Endodermal cell (in vitro differentiated cells): ENCODE measurements around the gene CD226. TPM values are rescaled to one million over a fixed set of nuclear protein-coding genes. Genes with fewer than 3 reads are reported as not detected.
A peak's percentile ranks its signal among the peaks of the same experiment; 100 is the strongest.

Experiments used
- DNase-seq: peaks from one replicate; pipeline ENCODE4 v3.0.0-alpha.2; 2017
- H3K27ac ChIP-seq: 2 replicates; pipeline ENCODE4 v1.5.1; 2013; ENCODE audit warnings: mild to moderate bottlenecking, low read depth, low read length, moderate library complexity
- H3K27me3 ChIP-seq: 2 replicates; pipeline ENCODE4 v1.6.1; 2013; ENCODE audit warnings: mild to moderate bottlenecking, low read length, moderate library complexity; ENCODE audit not compliant: insufficient read depth, control insufficient read depth, poor library complexity, severe bottlenecking
- H3K36me3 ChIP-seq: 2 replicates; pipeline ENCODE4 v1.7.0; 2013; ENCODE audit warnings: mild to moderate bottlenecking, low read length, moderate library complexity; ENCODE audit not compliant: control insufficient read depth, insufficient read depth
- H3K4me1 ChIP-seq: one replicate; pipeline ENCODE4 v1.7.0; 2013; ENCODE audit warnings: low read length; ENCODE audit not compliant: control insufficient read depth, insufficient read depth
- H3K4me3 ChIP-seq: 2 replicates; pipeline ENCODE4 v1.5.1; 2013; ENCODE audit warnings: mild to moderate bottlenecking, low read length, moderate library complexity
- H3K9ac ChIP-seq: 2 replicates; pipeline ENCODE4 v1.6.1; 2013; ENCODE audit warnings: mild to moderate bottlenecking, low read length, moderate library complexity; ENCODE audit not compliant: poor library complexity, severe bottlenecking; ENCODE audit errors: extremely low read depth
- H3K9me3 ChIP-seq: 2 replicates; pipeline ENCODE4 v1.6.1; 2013; ENCODE audit warnings: mild to moderate bottlenecking, low read length, moderate library complexity; ENCODE audit not compliant: control insufficient read depth
- H3K27ac Mint-ChIP-seq: 2 replicates; pipeline ENCODE4 v1.8.0; 2020; ENCODE audit warnings: mixed read lengths
- H3K27me3 Mint-ChIP-seq: 2 replicates; pipeline ENCODE4 v1.8.0; 2021; ENCODE audit warnings: mild to moderate bottlenecking, mixed read lengths; ENCODE audit not compliant: insufficient read depth
- H3K36me3 Mint-ChIP-seq: 2 replicates; pipeline ENCODE4 v1.8.0; 2020; ENCODE audit warnings: low read depth, mixed read lengths
- H3K4me1 Mint-ChIP-seq: 2 replicates; pipeline ENCODE4 v1.8.0; 2020; ENCODE audit warnings: mixed read lengths
- H3K4me3 Mint-ChIP-seq: 2 replicates; pipeline ENCODE4 v1.8.0; 2020; ENCODE audit warnings: mild to moderate bottlenecking, moderate library complexity, mixed read lengths
- H3K9me3 Mint-ChIP-seq: 2 replicates; pipeline ENCODE4 v1.8.0; 2020; ENCODE audit warnings: mild to moderate bottlenecking, mixed read lengths
- CTCF ChIP-seq: fragments of 200-600 bp; sonication (generic); conservative IDR thresholded peaks from 2 replicates; pipeline ENCODE4 v1.5.0; 2021; ENCODE audit warnings: antibody characterized with exemption, mild to moderate bottlenecking
- WGBS, 2 experiments: methylation state at CpG; one replicate each; pipeline versions ENCODE4 v1.1.5 to v1.1.7; 2013; ENCODE audit warnings: missing lambda C conversion rate in 2 of 2, mixed read lengths in 1 of 2; ENCODE audit not compliant: insufficient coverage in 1 of 2, insufficient read length in 1 of 2; 5-methylcytosine and 5-hydroxymethylcytosine counted together
- total RNA-seq, 2 donors: library from RNA; stranded (reverse); fragmentation: NEBNext Ultra II Directional in 1 of 2; extraction: Animal tissue kit (Norgen Biotek cat#: 25700) in 1 of 2; gene quantifications; 2 replicates in 1 of 2; 3 replicates in 1 of 2; pipeline ENCODE4 v1.2.1, GENCODE V29; 2021

CD226 gene
- total RNA-seq, 2 donors from 2014 or later = 0.13 TPM; not detected in 1

DNA sequence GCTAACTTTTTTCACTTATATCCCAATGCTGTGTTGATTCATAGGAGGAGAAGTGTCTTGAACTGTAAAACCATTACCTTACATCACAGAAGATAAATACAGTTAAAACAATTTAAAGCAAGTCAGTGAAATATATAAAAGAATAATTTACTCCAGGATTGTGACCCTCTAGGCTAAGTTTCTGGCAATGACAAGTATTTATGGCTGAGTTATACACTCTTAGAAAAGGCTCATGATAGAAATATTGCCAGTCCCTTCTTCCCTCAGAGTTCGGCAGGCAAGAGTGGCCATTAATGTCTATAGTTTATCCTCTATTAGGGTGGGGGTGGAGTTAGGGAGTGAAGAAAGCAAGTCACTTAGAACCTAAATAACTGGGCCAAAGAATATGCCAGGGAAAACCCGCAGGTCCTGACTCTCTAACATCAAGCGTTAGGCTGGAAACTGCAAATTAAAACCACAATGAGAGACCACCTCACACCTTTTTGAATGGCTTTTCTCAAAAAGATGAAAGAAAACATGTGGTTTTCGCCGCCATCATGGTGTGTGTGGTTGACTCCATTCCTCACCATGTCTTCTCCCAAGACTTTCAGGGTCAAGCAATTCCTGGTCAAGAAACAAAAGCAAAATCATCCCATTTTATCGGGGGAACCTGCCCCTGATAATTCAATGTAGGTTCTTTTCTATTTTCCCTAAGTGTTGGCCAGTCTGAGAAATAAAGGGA is 69.3 kb downstream of the CD226 start:
- Histone ChIP-seq H3K27me3 (no peaks in the 10 kb centered on the region), H3K27ac (peak overlapping the region; percentile 60), H3K9me3 (peaks cover 11% of the 10 kb centered on the region), H3K36me3 (no peaks in the 10 kb centered on the region), H3K4me3 (peak overlapping the region; percentile 40), H3K9ac (no peak overlapping the region), H3K4me1 (no peaks in the 10 kb centered on the region)
- Mint-ChIP-seq H3K36me3 (no peaks in the 10 kb centered on the region), H3K9me3 (peaks cover 18% of the 10 kb centered on the region), H3K27ac (peak overlapping the region; percentile 38), H3K4me1 (no peaks in the 10 kb centered on the region), H3K27me3 (no peaks in the 10 kb centered on the region), H3K4me3 (no peak overlapping the region)
- whole genome bisulfite sequencing, 2 experiments = 78 to 100% methylated on average over 2 to 6 of the region's 6 CpGs
- DNase-seq = no peak
- TF ChIP-seq CTCF = no peak

GRCh38 chr18:69876490-69876889 is 71.2 kb downstream of the CD226 start:
- Histone ChIP-seq H3K36me3 (no peaks in the 10 kb centered on the region), H3K9me3 (peaks cover 11% of the 10 kb centered on the region), H3K4me1 (no peaks in the 10 kb centered on the region), H3K27me3 (no peaks in the 10 kb centered on the region), H3K4me3 (no peak overlapping the region), H3K9ac (no peak overlapping the region), H3K27ac (no peak overlapping the region)
- no peaks in the 10 kb centered on the region for H3K4me1 Mint-ChIP-seq
- no peaks in the 10 kb centered on the region for H3K36me3 Mint-ChIP-seq
- no peak overlapping the region for H3K27ac Mint-ChIP-seq
- peaks cover 18% of the 10 kb centered on the region for H3K9me3 Mint-ChIP-seq
- DNase-seq = no peak
- TF ChIP-seq CTCF = no peak
- H3K4me3 Mint-ChIP-seq = no peak overlapping the region
- 92 to 100% methylated on average over 1 to 2 of the region's 3 CpGs for WGBS, 2 experiments
- no peaks in the 10 kb centered on the region for H3K27me3 Mint-ChIP-seq

DNA sequence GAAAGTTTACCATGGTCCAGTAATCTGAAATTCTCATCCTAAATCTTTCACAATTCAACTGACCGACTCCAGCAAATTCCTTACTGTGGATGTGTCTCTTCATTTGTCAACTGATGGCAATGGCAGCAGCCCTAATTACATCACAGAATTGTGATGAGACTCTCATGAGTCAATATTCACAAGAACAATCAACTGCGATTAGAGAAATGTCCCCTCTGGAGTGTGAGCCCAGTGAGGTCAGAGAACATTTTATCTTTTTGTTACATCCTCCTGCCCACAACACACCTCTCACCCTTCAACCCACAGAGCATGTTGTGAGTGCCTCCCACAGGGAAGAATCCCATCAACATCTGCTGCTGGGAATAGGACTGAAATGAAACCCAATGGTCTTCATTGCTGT is 73.6 kb downstream of the CD226 start:
- Mint-ChIP-seq H3K4me3 (no peak overlapping the region), H3K36me3 (no peaks in the 10 kb centered on the region), H3K9me3 (peaks cover 10% of the 10 kb centered on the region), H3K4me1 (no peaks in the 10 kb centered on the region), H3K27me3 (no peaks in the 10 kb centered on the region), H3K27ac (no peak overlapping the region)
- H3K27ac ChIP-seq = peak overlapping the region; percentile 32
- H3K4me3 ChIP-seq = no peak overlapping the region
- no peak overlapping the region for H3K9ac ChIP-seq
- H3K36me3 ChIP-seq = no peaks in the 10 kb centered on the region
- 90% methylated on average over 2 of the region's 2 CpGs; no CpG with 5 or more reads in 1 of the 2 experiments for WGBS, 2 experiments
- DNase-seq = no peak
- no peaks in the 10 kb centered on the region for H3K4me1 ChIP-seq
- no peak for TF ChIP-seq CTCF
- no peaks in the 10 kb centered on the region for H3K27me3 ChIP-seq
- peaks cover 8% of the 10 kb centered on the region for H3K9me3 ChIP-seq
